ENCODE measurements around the gene AUTS2. TPM values are rescaled to one million over a fixed set of nuclear protein-coding genes. Genes with fewer than 3 reads are reported as not detected.

The AUTS2 gene
- total RNA-seq, 2 donors from 2014 or later, result 0.53 to 2.2 TPM

- Mint-ChIP-seq H3K9me3 (no peaks in the 10 kb centered on the region), H3K36me3 (peaks cover 0 to 4% of the 10 kb centered on the region in 2 donors), H3K27ac (no peak overlapping the region)
- ATAC-seq (no peak), DNase-seq (ENCODE audit: low spot score in 2 of 2) (no peak)
Observed at GRCh38 chr7:70766694-70767093, 1168.4 kb downstream of the AUTS2 start.

- H3K27ac Mint-ChIP-seq, result no peak overlapping the region
- H3K9me3 Mint-ChIP-seq, result no peaks in the 10 kb centered on the region
- DNase-seq (ENCODE audit: low spot score in 2 of 2), result no peak
- peaks cover 0 to 9% of the 10 kb centered on the region in 2 donors for H3K36me3 Mint-ChIP-seq
- ATAC-seq, result no peak
Observed at GRCh38 chr7:70770154-70770553, 1171.9 kb downstream of the AUTS2 start.

GRCh38 chr7:70771451-70771850 lies 1173.2 kb downstream of the AUTS2 start:
- no peak overlapping the region for H3K27ac Mint-ChIP-seq
- DNase-seq (ENCODE audit: low spot score in 2 of 2) (no peak), ATAC-seq (no peak)
- H3K9me3 Mint-ChIP-seq, result no peaks in the 10 kb centered on the region
- peaks cover 0 to 6% of the 10 kb centered on the region in 2 donors for H3K36me3 Mint-ChIP-seq

- H3K9me3 Mint-ChIP-seq, result peaks cover 0 to 3% of the 10 kb centered on the region in 2 donors
- H3K36me3 Mint-ChIP-seq, result peaks cover 0 to 5% of the 10 kb centered on the region in 2 donors
- ATAC-seq, result no peak
- no peak overlapping the region for H3K27ac Mint-ChIP-seq
- no peak for DNase-seq (ENCODE audit: low spot score in 2 of 2)
Observed at GRCh38 chr7:70772891-70773290, 1174.6 kb downstream of the AUTS2 start.

- H3K27ac Mint-ChIP-seq, result no peak overlapping the region
- peaks cover 0 to 3% of the 10 kb centered on the region in 2 donors for H3K9me3 Mint-ChIP-seq
- DNase-seq (ENCODE audit: low spot score in 2 of 2) (no peak), ATAC-seq (no peak)
- H3K36me3 Mint-ChIP-seq, result peaks cover 0 to 5% of the 10 kb centered on the region in 2 donors
Observed at GRCh38 chr7:70773406-70773805, 1175.1 kb downstream of the AUTS2 start.

- peaks cover 0 to 5% of the 10 kb centered on the region in 2 donors for H3K36me3 Mint-ChIP-seq
- no peak for DNase-seq (ENCODE audit: low spot score in 2 of 2)
- no peak for ATAC-seq
- H3K9me3 Mint-ChIP-seq, result peaks cover 0 to 3% of the 10 kb centered on the region in 2 donors
- H3K27ac Mint-ChIP-seq, result no peak overlapping the region
Observed at GRCh38 chr7:70774950-70775527, 1176.8 kb downstream of the AUTS2 start.

- ATAC-seq (no peak), DNase-seq (ENCODE audit: low spot score in 2 of 2) (no peak)
- H3K27ac Mint-ChIP-seq, result no peak overlapping the region
- H3K9me3 Mint-ChIP-seq, result peaks cover 0 to 3% of the 10 kb centered on the region in 2 donors
- H3K36me3 Mint-ChIP-seq, result peaks cover 0 to 5% of the 10 kb centered on the region in 2 donors
Observed at GRCh38 chr7:70775570-70776156, 1177.4 kb downstream of the AUTS2 start.

- Mint-ChIP-seq H3K36me3 (peaks cover 0 to 5% of the 10 kb centered on the region in 2 donors), H3K27ac (no peak overlapping the region), H3K9me3 (peaks cover 0 to 3% of the 10 kb centered on the region in 2 donors)
- peak in 1 of 2 donors; percentile 56 for ATAC-seq
- no peak for DNase-seq (ENCODE audit: low spot score in 2 of 2)
Observed at GRCh38 chr7:70776627-70777101, 1178.4 kb downstream of the AUTS2 start.

- Mint-ChIP-seq H3K9me3 (peaks cover 0 to 3% of the 10 kb centered on the region in 2 donors), H3K36me3 (peaks cover 0 to 5% of the 10 kb centered on the region in 2 donors), H3K27ac (no peak overlapping the region)
- no peak for ATAC-seq
- DNase-seq (ENCODE audit: low spot score in 2 of 2), result no peak
Observed at GRCh38 chr7:70777251-70777650, 1179.0 kb downstream of the AUTS2 start.

- Mint-ChIP-seq H3K9me3 (peaks cover 0 to 3% of the 10 kb centered on the region in 2 donors), H3K36me3 (peaks cover 0 to 5% of the 10 kb centered on the region in 2 donors), H3K27ac (no peak overlapping the region)
- ATAC-seq (no peak), DNase-seq (ENCODE audit: low spot score in 2 of 2) (no peak)
Observed at GRCh38 chr7:70778585-70778984, 1180.3 kb downstream of the AUTS2 start.

GRCh38 chr7:70779321-70779720 lies 1181.0 kb downstream of the AUTS2 start:
- Mint-ChIP-seq H3K36me3 (no peaks in the 10 kb centered on the region), H3K27ac (no peak overlapping the region), H3K9me3 (peaks cover 0 to 3% of the 10 kb centered on the region in 2 donors)
- ATAC-seq (no peak), DNase-seq (ENCODE audit: low spot score in 2 of 2) (no peak)

- H3K27ac Mint-ChIP-seq, result no peak overlapping the region
- ATAC-seq, result no peak
- peaks cover 0 to 3% of the 10 kb centered on the region in 2 donors for H3K9me3 Mint-ChIP-seq
- no peak for DNase-seq (ENCODE audit: low spot score in 2 of 2)
- H3K36me3 Mint-ChIP-seq, result no peaks in the 10 kb centered on the region
Observed at GRCh38 chr7:70781922-70782311, 1183.6 kb downstream of the AUTS2 start.

- no peaks in the 10 kb centered on the region for H3K36me3 Mint-ChIP-seq
- ATAC-seq, result no peak
- no peak for DNase-seq (ENCODE audit: low spot score in 2 of 2)
Observed at GRCh38 chr7:70782796-70783195, 1184.5 kb downstream of the AUTS2 start.

GRCh38 chr7:70785427-70785826 lies 1187.2 kb downstream of the AUTS2 start:
- no peaks in the 10 kb centered on the region for H3K36me3 Mint-ChIP-seq
- ATAC-seq (no peak), DNase-seq (ENCODE audit: low spot score in 2 of 2) (no peak)
- no peaks in the 10 kb centered on the region for H3K9me3 Mint-ChIP-seq
- H3K27ac Mint-ChIP-seq, result no peak overlapping the region

More at GRCh38 chr7:70782796-70783195, 1184.5 kb downstream of the AUTS2 start:
- Mint-ChIP-seq H3K27ac (no peak overlapping the region), H3K9me3 (peaks cover 0 to 2% of the 10 kb centered on the region in 2 donors)

GRCh38 chr7:70786076-70786475 lies 1187.8 kb downstream of the AUTS2 start:
- ATAC-seq, result no peak
- Mint-ChIP-seq H3K27ac (no peak overlapping the region), H3K9me3 (no peaks in the 10 kb centered on the region), H3K36me3 (no peaks in the 10 kb centered on the region)
- no peak for DNase-seq (ENCODE audit: low spot score in 2 of 2)

- H3K27ac Mint-ChIP-seq, result no peak overlapping the region
- H3K36me3 Mint-ChIP-seq, result no peaks in the 10 kb centered on the region
- no peak for DNase-seq (ENCODE audit: low spot score in 2 of 2)
- H3K9me3 Mint-ChIP-seq, result no peaks in the 10 kb centered on the region
- no peak for ATAC-seq
Observed at GRCh38 chr7:70787286-70787685, 1189.0 kb downstream of the AUTS2 start.

- Mint-ChIP-seq H3K36me3 (no peaks in the 10 kb centered on the region), H3K9me3 (no peaks in the 10 kb centered on the region), H3K27ac (no peak overlapping the region)
- DNase-seq (ENCODE audit: low spot score in 2 of 2) (no peak), ATAC-seq (no peak)
Observed at GRCh38 chr7:70787771-70788170, 1189.5 kb downstream of the AUTS2 start.

GRCh38 chr7:70788276-70788675 lies 1190.0 kb downstream of the AUTS2 start:
- Mint-ChIP-seq H3K9me3 (no peaks in the 10 kb centered on the region), H3K27ac (no peak overlapping the region), H3K36me3 (no peaks in the 10 kb centered on the region)
- ATAC-seq (peak; percentile 48 to 58), DNase-seq (ENCODE audit: low spot score in 2 of 2) (no peak)

All from activated naive CD4-positive, alpha-beta T cell treated with anti-CD3 and anti-CD28 coated beads, Interleukin-2, amount 50 U/mL, for 72 hours (primary cell).